PC-9 (cell line): Measurements from ENCODE around the gene ATG5.

Experiments
- CTCF ChIP-seq: fragments of 200-600 bp; sonication (generic); conservative IDR thresholded peaks from 2 replicates; pipeline ENCODE4 v1.6.1; 2017; ENCODE audit warnings: mixed run types, antibody characterized with exemption, mild to moderate bottlenecking, moderate library complexity
- EZH2 ChIP-seq: fragments of 200-600 bp; sonication (generic); IDR thresholded peaks from 2 replicates; pipeline ENCODE4 v1.8.0; 2017; ENCODE audit warnings: antibody characterized with exemption, low read depth

- TF ChIP-seq CTCF (no peak), EZH2 (no peak)
Observed at GRCh38 chr6:106143665-106144064, 181.9 kb downstream of the ATG5 start.
